HG02970 (cell line): ENCODE results near the gene MED27.

Experiments
- ATAC-seq: cut with Tn5 transposase; IDR thresholded peaks from one replicate; pipeline ENCODE4 v1.9.1; 2021; ENCODE audit warnings: mild to moderate bottlenecking, moderate library complexity, moderate number of reproducible peaks; ENCODE audit not compliant: unreplicated experiment, low FRiP score

Gene MED27

GRCh38 chr9:132044176-132044875 is 35.3 kb downstream of the MED27 start:
- ATAC-seq = no peak

GRCh38 chr9:132043708-132044107 is 36.0 kb downstream of the MED27 start:
- ATAC-seq = no peak

DNA sequence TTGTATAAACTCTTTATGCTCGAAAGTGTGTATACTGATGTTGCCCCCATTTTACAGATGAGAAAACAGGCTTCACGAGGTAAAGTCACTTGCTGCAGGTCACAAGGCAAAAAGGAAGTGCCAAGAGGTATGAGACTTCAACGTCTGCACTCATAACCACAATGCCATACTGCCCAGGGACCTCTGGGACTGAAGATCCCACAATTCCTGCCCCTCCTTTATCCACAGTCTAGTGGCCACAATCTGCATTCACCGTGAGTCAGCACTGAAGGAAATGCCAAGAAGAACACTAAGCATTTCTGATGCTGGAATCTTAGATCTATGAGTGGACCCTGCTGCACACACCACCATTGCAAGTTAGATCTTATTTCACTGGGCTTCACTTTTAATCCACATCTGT is 37.3 kb downstream of the MED27 start:
- ATAC-seq = no peak

GRCh38 chr9:132041798-132042197 is 37.9 kb downstream of the MED27 start:
- ATAC-seq = no peak

DNA sequence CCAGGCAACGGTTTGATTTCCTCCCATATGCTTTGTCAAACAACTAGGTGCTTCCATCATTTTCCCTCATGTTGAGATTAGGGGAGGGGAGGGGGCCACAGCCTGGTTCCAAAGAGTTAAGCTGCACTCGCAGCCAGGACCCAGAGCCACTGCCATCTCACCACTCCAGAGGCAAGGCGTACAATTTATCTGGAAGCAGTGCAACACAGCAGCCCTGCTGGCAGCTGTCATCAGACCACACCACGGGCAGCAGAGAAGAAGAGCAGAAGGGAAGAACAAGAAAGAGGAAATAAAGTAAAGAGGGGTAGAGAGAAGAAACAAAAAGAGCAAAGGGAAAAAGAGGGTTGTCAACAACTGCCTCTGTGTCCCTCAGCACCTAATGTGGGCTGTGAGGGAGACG is 38.9 kb downstream of the MED27 start:
- ATAC-seq = no peak

- no peak for ATAC-seq
These were observed 39.4 kb downstream of the MED27 start for GRCh38 chr9:132040246-132040645.

- no peak for ATAC-seq
These were observed 40.4 kb downstream of the MED27 start for GRCh38 chr9:132039284-132039683.

DNA sequence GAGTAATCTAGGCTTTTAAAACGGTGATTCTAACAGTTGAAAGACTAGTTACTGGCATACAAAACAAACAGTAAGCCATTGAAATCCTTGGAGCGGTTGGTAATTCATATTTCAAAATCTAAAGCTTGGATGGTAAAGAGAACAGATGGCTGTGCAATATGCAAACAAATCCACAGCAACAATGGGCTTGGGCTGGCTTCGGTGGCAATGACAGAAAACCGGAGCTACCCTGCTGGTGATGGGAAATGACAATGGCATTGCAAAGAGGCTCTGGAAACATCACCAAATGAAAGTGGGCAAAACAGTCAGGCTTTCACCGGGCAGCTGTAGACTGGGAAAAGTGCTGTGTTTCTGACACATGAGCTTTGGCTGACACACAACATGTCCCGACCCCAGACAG is 42.2 kb downstream of the MED27 start:
- ATAC-seq = no peak

DNA sequence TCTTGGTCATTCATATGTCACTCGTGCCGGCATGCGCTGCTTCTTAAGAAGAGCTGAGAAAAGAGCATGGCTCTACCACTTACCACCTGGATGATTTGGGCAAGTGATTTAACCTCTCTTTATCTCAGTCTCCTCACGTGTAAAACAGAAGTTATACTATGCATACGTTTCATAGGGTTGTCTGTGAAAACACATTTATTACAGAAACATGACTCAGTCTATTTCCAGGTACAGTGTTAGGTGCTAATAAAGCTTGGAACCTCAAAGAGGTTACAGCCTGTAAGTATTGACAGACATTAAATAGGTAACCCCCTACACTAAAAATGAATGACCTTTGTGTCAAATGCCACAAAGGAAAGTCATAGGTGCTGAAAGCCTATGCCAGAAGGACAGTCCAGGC is 43.1 kb downstream of the MED27 start:
- no peak for ATAC-seq

GRCh38 chr9:132035679-132036078 is 44.0 kb downstream of the MED27 start:
- ATAC-seq = no peak

DNA sequence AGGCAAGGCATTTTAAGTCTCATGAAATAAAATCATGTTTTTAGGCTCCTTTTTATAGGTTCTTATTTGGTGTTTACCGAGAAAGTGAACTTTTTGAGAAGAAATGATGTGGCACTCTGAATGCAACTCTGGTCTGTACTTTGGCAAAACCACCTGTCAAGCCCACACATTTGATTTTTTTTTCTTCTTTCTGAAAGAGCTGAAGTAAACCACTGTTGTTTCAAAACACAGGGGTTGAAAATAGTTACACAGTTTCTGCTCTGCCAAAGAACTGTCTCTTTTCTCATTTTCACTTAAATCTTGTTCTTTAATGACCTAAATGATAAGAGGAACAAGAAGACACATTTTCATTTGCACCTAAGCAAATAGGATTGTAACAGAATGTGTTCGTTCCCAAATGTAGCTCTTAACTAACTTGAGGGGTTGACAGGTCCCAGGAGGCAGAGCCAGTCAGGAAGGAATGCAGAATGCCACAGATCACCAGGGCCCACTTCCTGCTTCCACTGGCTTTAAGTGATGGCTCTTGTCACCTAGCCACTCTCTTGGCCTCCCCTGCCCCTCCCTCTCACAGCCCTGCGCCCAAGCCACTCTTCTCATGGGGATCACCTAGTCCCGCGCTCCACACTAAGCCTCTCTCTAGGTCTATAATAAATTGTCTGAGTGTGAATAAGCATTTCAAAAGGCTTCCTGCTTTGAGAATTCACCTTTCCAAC is 47.3 kb downstream of the MED27 start:
- ATAC-seq = no peak

- no peak for ATAC-seq
These were observed 48.0 kb downstream of the MED27 start for GRCh38 chr9:132031467-132032237.

GRCh38 chr9:132030626-132031325 is 48.9 kb downstream of the MED27 start:
- no peak for ATAC-seq

DNA sequence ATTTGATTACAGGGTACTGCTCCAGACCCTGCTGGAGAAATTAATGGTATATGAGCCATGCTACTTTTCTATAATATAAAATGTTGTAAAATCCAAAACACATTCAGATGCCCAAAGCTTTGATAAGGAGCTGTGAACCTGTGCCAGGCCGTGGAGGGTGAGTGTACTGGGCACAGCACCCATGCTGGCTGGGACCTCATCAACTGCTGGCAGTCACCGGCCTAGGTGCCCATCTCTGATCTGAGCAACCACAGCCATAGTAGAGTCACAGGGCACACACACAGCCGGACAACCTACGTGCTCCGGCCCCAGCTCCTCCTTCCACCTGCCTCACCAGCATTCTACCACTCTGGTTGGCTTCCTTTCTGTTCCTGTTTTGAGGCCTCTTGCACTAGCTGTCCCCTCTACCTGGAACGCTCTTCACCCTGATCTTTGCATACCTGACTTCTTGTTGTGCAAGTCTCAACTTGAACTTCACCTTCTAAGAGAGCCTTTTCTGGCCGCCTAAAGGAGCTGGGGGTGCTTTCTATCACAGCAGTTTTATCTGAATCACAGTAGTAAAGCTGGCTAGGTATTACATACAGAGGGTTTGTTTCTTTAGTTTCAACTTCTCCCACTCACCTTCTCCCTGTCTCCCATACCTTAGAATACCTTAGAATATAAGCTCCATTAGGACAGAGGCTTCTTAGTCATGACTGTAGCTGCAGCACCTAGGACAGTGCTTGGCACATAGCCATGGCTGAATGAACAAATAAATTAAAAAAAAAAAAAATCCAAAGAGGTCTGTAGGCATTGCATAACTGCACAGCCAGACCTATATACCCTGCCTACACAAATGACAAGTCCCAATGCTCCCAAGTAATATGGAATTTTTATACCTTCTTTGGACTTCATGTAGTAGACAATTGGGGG is 51.7 kb downstream of the MED27 start:
- no peak for ATAC-seq

GRCh38 chr9:132026932-132027585 is 52.6 kb downstream of the MED27 start:
- no peak for ATAC-seq

DNA sequence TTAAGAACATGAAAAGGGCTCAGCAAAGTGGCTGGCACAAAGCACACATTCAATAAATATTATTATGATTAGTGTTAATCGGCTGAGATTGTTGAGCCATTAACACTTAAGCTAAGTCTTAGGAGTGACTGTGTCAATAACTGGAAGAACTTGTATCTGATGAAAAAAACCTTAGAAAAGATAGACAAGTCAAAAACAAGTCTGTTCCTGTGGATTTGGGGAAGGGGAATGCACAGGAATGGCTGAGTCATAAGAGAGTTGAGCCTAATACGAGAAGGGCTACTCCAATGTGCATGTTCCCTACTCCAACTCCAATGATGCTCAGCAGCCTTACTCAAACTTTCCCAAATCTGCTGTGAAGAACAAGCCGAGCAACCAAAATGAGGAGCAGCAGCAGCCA is 53.9 kb downstream of the MED27 start:
- ATAC-seq = no peak

GRCh38 chr9:132024589-132024988 is 55.1 kb downstream of the MED27 start:
- ATAC-seq = no peak

DNA sequence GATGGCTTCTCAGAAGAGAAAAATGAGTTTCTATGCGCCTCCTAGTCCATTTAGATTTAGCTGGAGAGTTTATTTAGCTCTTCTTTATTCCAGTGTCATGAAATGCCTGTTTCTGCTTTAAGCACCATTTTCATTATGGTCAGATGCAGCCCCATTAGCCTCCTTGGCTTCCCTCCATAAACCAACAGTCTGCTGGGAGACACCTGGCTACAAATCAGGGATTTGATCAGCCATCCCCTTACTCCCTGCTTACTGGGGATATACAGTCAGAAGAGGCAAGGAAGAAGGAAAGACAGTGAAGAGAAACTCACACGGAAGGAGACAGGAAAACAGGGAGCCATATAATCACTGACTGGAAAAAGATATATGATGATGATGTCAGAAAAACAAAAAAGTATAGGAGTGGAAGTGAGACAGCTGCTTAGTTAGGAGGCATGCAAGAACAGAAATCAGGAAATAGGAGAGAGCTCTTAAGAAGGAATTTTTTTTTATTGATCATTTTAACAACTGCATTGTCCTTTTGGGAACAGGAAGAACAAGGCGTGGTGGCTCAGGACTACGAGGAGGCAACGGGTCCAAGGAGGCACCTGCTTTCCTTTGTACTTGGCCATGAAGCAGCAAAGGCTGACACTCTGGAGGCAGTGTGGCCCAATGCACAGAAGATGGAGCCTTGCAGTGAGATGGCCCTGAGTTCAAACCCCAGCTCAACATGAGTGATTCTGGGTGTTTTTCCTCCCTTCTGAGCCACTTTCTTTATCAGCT is 56.1 kb downstream of the MED27 start:
- no peak for ATAC-seq
